Left kidney (tissue), 2 donors: ENCODE data around the gene MYO1B. TPM values are rescaled to one million over a fixed set of nuclear protein-coding genes. Genes with fewer than 3 reads are reported as not detected.

ENCODE experiments used
- DNase-seq: peaks from one replicate; pipeline ENCODE4 v3.0.0-alpha.2; 2013
- polyA plus RNA-seq: library from polyadenylated mRNA; unstranded; fragments of 120-200 nt; gene quantifications from one replicate; pipeline ENCODE4 v1.2.1, GENCODE V29; 2013; ENCODE audit not compliant: insufficient read length

Gene MYO1B
- polyA plus RNA-seq, 1 donor, result 108 TPM

GRCh38 chr2:191402966-191403565, 157.9 kb downstream of the MYO1B start:
- no peak for DNase-seq

- no peak for DNase-seq
These were observed 159.4 kb downstream of the MYO1B start for GRCh38 chr2:191404568-191404991.

GRCh38 chr2:191405546-191405945, 160.3 kb downstream of the MYO1B start:
- DNase-seq, result no peak

GRCh38 chr2:191410646-191411436, 165.6 kb downstream of the MYO1B start:
- no peak for DNase-seq

GRCh38 chr2:191411472-191411871, 166.3 kb downstream of the MYO1B start:
- no peak for DNase-seq

GRCh38 chr2:191412353-191412752, 167.1 kb downstream of the MYO1B start:
- no peak for DNase-seq

- DNase-seq, result no peak
These were observed 169.9 kb downstream of the MYO1B start for GRCh38 chr2:191415101-191415500.

- DNase-seq, result no peak
These were observed 170.7 kb downstream of the MYO1B start for GRCh38 chr2:191415858-191416257.

GRCh38 chr2:191417746-191418145, 172.5 kb downstream of the MYO1B start:
- no peak for DNase-seq

GRCh38 chr2:191421950-191422349, 176.7 kb downstream of the MYO1B start:
- DNase-seq, result no peak

GRCh38 chr2:191427031-191427430, 181.8 kb downstream of the MYO1B start:
- no peak for DNase-seq

GRCh38 chr2:191428141-191428540, 182.9 kb downstream of the MYO1B start:
- DNase-seq, result no peak

GRCh38 chr2:191430476-191430875, 185.3 kb downstream of the MYO1B start:
- no peak for DNase-seq

GRCh38 chr2:191432121-191432520, 186.9 kb downstream of the MYO1B start:
- DNase-seq, result no peak

GRCh38 chr2:191434072-191434471, 188.9 kb downstream of the MYO1B start:
- no peak for DNase-seq

GRCh38 chr2:191435141-191435540, 189.9 kb downstream of the MYO1B start:
- no peak for DNase-seq

GRCh38 chr2:191436368-191437055, 191.3 kb downstream of the MYO1B start:
- DNase-seq, result no peak

- no peak for DNase-seq
These were observed 194.3 kb downstream of the MYO1B start for GRCh38 chr2:191439481-191439880.

GRCh38 chr2:191441496-191442214, 196.5 kb downstream of the MYO1B start:
- DNase-seq, result no peak

- no peak for DNase-seq
These were observed 198.2 kb downstream of the MYO1B start for GRCh38 chr2:191443446-191443845.

- DNase-seq, result no peak
These were observed 201.7 kb downstream of the MYO1B start for GRCh38 chr2:191446910-191447309.

GRCh38 chr2:191451116-191451515, 205.9 kb downstream of the MYO1B start:
- DNase-seq, result no peak

- DNase-seq, result no peak
These were observed 206.9 kb downstream of the MYO1B start for GRCh38 chr2:191452065-191452464.
